Osteocyte (in vitro differentiated cells): ENCODE measurements around the gene NMRAL1. TPM values are rescaled to one million over a fixed set of nuclear protein-coding genes. Genes with fewer than 3 reads are reported as not detected.

Experiments used
- DNase-seq: peaks from one replicate; pipeline ENCODE4 v3.0.0; 2021; ENCODE audit warnings: mixed read lengths; ENCODE audit not compliant: unreplicated experiment; ENCODE audit errors: extremely low spot score
- H3K27ac Mint-ChIP-seq: one replicate; pipeline ENCODE4 v1.8.0; 2021; ENCODE audit warnings: mild to moderate bottlenecking, mixed read lengths; ENCODE audit not compliant: unreplicated experiment
- H3K27me3 Mint-ChIP-seq: one replicate; pipeline ENCODE4 v1.8.0; 2021; ENCODE audit warnings: mixed read lengths; ENCODE audit not compliant: unreplicated experiment
- H3K36me3 Mint-ChIP-seq: one replicate; pipeline ENCODE4 v1.8.0; 2021; ENCODE audit warnings: mixed read lengths; ENCODE audit not compliant: unreplicated experiment
- H3K4me1 Mint-ChIP-seq: one replicate; pipeline ENCODE4 v1.8.0; 2021; ENCODE audit warnings: mixed read lengths; ENCODE audit not compliant: unreplicated experiment
- H3K4me3 Mint-ChIP-seq: one replicate; pipeline ENCODE4 v1.8.0; 2021; ENCODE audit warnings: mild to moderate bottlenecking, moderate library complexity, mixed read lengths; ENCODE audit not compliant: unreplicated experiment
- H3K9me3 Mint-ChIP-seq: one replicate; pipeline ENCODE4 v1.8.0; 2021; ENCODE audit warnings: mixed read lengths; ENCODE audit not compliant: unreplicated experiment
- CTCF ChIP-seq: fragments of 200-600 bp; sonication (generic); IDR thresholded peaks from 2 replicates; pipeline ENCODE4 v1.5.0; 2021; ENCODE audit warnings: antibody characterized with exemption, mild to moderate bottlenecking, moderate library complexity
- total RNA-seq: library from RNA; stranded (reverse); gene quantifications from 2 replicates; pipeline ENCODE4 v1.2.1, GENCODE V29; 2021

The NMRAL1 gene
- total RNA-seq, 1 donor from 2014 or later = 55.0 TPM

DNA sequence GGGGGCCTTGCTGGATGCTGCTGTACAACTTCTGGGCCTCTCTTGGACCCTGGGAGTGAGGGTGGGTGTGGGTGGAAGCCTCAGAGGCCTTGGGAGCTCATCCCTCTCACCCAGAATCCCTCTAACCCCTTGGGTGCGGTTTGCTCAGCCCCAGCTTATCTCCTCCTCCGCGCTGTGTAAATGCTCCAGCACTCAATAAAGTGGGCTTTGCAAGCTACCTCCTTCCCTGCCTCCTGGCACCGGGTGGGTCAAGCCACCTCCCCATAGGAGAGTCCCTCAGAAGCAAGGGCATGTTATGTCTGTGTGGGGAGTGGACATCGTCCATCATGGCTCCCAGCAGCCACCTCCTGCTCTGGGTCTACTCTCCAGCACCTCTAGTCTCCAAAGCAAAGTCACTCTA is 35.7 kb upstream of the NMRAL1 start:
- Mint-ChIP-seq H3K4me3 (no peak overlapping the region), H3K36me3 (peaks cover 8% of the 10 kb centered on the region), H3K4me1 (peaks cover 3% of the 10 kb centered on the region), H3K9me3 (no peaks in the 10 kb centered on the region), H3K27ac (no peak overlapping the region), H3K27me3 (no peaks in the 10 kb centered on the region)
- TF ChIP-seq CTCF = no peak
- no peak for DNase-seq

- no peaks in the 10 kb centered on the region for H3K27me3 Mint-ChIP-seq
- no peaks in the 10 kb centered on the region for H3K9me3 Mint-ChIP-seq
- H3K4me3 Mint-ChIP-seq = no peak overlapping the region
- no peak for DNase-seq
- no peak for TF ChIP-seq CTCF
- peaks cover 3% of the 10 kb centered on the region for H3K4me1 Mint-ChIP-seq
- H3K36me3 Mint-ChIP-seq = peaks cover 11% of the 10 kb centered on the region
- H3K27ac Mint-ChIP-seq = no peak overlapping the region
These were observed 35.0 kb upstream of the NMRAL1 start for GRCh38 chr16:4509420-4509819.

- peaks cover 11% of the 10 kb centered on the region for H3K36me3 Mint-ChIP-seq
These were observed 34.4 kb upstream of the NMRAL1 start for GRCh38 chr16:4508806-4509205.

DNA sequence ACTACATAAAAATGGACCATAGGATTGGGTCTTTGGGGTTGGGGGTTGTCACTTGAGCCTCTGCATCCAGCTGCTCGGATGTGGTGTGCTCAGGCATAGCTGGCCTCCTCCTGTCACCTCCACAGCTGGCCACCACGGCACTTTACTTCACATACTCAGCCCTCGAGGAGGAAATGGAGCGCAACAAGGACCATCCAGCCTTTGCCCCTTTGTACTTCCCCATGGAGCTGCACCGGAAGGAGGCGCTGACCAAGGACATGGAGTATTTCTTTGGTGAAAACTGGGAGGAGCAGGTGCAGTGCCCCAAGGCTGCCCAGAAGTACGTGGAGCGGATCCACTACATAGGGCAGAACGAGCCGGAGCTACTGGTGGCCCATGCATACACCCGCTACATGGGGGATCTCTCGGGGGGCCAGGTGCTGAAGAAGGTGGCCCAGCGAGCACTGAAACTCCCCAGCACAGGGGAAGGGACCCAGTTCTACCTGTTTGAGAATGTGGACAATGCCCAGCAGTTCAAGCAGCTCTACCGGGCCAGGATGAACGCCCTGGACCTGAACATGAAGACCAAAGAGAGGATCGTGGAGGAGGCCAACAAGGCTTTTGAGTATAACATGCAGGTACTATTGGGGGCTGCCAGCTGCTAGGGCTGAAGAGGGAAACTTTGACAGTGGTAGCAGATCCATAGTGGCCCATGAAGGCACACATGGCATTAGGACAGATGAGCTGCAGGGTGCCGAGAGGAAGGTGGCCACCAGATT is 33.3 kb upstream of the NMRAL1 start:
- Mint-ChIP-seq H3K4me3 (no peak overlapping the region), H3K4me1 (peaks cover 3% of the 10 kb centered on the region)
- no peak for TF ChIP-seq CTCF

More at GRCh38 chr16:4508806-4509205, 34.4 kb upstream of the NMRAL1 start:
- Mint-ChIP-seq H3K9me3 (no peaks in the 10 kb centered on the region), H3K27me3 (no peaks in the 10 kb centered on the region), H3K4me1 (peaks cover 3% of the 10 kb centered on the region), H3K27ac (no peak overlapping the region), H3K4me3 (no peak overlapping the region)
- DNase-seq = no peak
- no peak for TF ChIP-seq CTCF

DNA sequence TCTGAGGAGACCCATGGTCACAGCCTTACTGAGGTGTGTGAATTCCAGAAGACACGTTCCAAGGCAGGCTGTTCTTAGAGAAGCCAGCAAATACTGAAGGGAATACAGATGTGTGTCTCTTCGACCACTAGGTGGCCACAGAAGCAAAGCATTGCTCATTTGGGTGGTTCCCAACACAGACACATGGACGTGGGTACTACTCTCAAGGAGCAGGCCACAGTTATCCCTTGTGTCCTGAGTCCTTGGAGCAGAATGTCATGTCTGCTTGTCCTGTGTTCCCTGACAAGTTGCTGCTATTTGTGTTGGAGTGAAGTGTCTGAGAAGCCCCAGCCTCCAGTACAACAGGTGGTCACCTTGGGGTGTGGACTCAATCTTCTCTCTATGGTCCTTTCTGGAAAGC is 32.0 kb upstream of the NMRAL1 start:
- TF ChIP-seq CTCF = peak; percentile 87
- peaks cover 6% of the 10 kb centered on the region for H3K36me3 Mint-ChIP-seq
- no peak for DNase-seq
- no peak overlapping the region for H3K27ac Mint-ChIP-seq
- H3K4me1 Mint-ChIP-seq = peaks cover 7% of the 10 kb centered on the region
- no peaks in the 10 kb centered on the region for H3K27me3 Mint-ChIP-seq
- no peak overlapping the region for H3K4me3 Mint-ChIP-seq
- no peaks in the 10 kb centered on the region for H3K9me3 Mint-ChIP-seq

More for the DNA sequence above, 33.3 kb upstream of the NMRAL1 start:
- Mint-ChIP-seq H3K27me3 (no peaks in the 10 kb centered on the region), H3K36me3 (peaks cover 11% of the 10 kb centered on the region), H3K27ac (no peak overlapping the region), H3K9me3 (no peaks in the 10 kb centered on the region)
- no peak for DNase-seq
